GM21576 (cell line): ENCODE measurements around the gene TPST2.

Experiments used
- ATAC-seq: cut with Tn5 transposase; IDR thresholded peaks from one replicate; pipeline ENCODE4 v1.9.1; 2021; ENCODE audit warnings: mild to moderate bottlenecking, moderate library complexity; ENCODE audit not compliant: unreplicated experiment

Gene TPST2

DNA sequence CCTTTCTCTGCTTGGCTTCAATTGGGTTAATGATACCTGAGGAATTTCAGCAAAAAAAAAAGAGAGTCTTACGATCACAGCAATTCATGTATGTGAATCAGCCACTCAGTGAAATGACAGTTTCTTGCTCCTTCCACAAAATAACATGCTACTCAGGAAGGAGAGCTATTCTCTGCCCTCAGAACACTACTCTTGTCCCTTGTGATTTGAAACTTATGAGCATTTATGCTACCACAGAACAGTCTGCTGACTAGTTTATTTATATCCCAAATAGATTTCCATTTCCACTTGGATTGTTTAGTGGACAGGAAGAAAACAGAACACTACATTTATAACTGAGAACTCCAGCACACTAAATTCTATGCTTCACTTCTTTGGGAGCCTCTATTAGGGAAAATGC lies 86.2 kb downstream of the TPST2 start:
- ATAC-seq, result no peak

DNA sequence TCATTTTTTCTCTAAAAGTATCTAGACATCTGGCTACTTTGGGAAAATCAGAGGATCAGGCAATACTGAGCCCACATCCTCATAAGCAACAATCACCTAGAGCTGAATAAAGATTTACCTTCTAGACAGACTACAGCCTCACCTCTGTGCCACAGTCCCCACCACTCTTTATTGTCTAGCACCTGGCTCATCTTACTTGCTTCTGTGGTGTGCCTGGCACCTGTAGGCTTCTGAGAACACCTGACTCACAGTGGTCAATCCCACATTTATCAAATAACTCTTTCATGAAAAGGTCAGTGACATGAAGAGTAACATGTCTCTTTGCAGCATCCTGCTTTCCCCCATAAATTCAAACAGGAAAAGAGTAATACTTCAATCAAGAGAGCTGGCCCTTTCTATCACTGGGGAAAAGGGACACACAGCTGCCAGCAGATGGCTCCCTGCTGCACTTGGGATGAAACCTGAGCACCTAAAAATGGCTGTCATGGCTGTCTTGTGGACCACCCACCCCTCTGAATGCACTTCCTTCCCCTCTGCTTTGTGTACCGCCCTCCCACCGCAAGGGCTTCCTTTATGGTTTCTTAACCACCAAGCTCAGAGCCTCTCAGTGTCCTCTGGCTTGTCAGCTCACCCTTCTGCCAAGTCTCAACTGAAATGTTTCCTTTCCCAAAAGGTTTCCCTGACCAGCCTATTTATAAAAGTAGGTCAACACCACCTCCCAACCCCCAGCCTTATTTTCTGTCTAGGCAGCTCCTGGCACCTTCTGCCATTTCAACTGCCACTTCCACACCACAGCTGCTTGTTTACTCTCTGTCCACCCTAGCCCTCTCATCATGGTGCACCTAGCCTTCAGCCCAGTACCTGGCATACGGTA lies 87.0 kb downstream of the TPST2 start:
- ATAC-seq, result no peak

- no peak for ATAC-seq
These were observed 87.9 kb downstream of the TPST2 start for GRCh38 chr22:26501996-26502395.

DNA sequence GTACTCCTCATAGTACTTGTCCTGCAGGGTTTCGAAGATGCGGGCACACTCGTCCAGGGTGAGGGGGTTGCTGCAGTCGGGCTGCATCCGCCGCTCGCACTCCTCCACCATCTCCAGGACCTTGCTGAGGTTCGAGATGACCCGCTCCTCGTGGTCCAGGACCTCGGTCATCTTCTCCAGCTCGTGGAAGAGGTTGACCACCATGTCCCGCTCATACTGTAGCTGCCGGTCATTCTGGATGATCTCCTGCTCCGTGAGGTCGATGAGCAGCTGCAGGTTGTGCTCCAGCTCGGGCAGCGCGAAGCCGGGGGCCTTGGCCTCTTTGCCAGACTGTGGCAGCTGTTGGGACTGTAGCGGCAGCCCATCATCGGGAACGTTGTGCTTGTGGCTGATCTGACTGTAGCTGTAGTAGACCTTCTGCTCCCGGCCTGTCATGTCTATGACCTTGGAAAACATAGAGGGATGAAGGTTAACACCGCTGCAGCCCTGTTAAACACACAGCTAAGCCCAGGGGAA lies 90.7 kb downstream of the TPST2 start:
- ATAC-seq, result no peak

- no peak for ATAC-seq
These were observed 93.5 kb downstream of the TPST2 start for GRCh38 chr22:26496456-26496855.

GRCh38 chr22:26494506-26494905 lies 95.4 kb downstream of the TPST2 start:
- no peak for ATAC-seq

DNA sequence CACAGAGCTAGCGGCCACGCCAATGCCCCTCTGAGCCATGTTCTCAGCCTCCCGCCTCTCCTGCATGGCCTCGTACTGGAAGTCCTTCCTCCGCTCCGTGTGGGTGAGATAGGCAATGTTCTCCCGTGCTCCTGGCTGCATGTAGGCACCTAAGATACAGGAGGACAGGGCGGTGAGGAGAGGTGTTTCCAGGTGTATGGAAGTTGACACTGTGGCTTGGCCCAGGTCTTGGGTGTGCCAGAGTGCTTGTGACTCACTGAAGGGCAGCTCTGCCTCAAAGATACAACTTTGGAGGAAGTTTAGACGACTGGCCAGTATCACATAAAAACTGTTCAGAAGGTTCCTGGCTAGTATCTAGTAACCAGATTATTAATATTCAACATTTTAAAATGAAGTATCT lies 97.7 kb downstream of the TPST2 start:
- no peak for ATAC-seq

DNA sequence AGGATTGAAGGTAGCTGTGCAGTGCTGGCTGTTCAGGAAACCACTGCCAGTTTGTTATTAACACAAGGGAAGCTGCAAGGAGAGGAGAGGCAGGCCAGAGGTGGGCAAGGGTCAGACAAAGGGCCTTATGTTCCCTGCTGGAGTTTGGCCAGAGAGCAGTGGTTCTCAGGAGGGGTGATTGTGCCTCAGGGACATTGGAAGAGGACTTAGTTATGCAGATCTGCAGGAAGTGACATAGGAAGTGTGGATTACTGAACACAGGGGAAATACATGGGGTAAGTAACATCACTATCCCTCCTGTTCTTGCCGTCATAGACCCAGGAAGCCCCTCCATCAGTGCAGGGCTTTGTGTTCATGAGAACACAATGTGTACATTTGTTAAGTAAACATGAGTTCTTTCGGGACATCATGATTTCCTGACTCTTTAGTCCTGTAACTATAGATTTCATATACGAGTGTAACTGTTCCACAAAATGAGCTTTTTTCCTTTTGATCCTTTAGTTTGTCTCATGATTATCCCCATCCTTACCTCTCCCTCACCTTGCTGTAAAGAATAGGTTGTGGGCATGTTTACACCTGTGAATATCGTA lies 100.4 kb downstream of the TPST2 start:
- no peak for ATAC-seq

- no peak for ATAC-seq
These were observed 101.9 kb downstream of the TPST2 start for GRCh38 chr22:26487996-26488395.

DNA sequence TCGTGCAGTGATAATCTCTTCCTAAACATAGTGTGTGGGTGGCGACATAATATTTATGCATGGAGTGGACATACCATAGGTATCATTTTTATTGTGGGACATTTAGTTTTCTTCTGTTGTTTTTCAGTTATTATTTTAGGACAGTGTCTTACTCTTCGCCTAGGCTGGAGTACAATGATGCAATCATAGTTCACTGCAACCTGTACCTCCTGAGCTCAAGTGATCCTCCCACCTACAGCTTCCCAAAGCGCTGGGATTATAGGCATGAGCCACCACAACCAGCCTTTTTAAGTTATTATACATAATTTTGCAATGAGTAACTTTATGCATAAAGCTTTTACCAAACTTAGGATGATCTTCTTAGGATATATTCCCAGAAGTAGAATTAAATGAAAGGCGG lies 103.5 kb downstream of the TPST2 start:
- ATAC-seq, result no peak

DNA sequence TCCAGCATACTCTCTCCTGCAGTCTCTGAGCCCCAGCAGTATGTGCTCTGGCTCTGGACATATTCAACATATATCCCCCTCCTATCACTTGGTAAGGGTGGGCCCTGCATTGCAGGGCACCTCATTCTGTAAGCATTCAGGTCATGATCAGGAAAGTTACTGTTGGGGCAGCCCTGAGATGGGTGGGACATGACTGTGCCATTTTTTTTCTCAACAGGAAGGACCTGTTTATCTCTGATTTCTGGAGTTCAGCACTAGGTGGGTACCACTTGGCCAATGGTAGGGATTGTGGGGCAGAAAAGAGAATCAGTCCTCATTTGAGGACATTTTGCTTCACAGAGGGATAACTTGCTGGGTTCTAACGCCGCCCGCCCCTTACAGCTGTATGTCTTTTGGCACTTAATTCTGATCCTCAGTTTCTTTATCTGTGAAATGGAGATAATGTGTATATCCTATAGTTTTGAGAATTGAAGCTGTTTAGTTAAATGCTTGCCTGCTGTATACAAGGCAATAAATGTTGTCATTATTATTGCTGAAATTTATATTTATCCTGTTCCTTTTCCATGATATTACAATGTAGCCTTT lies 104.0 kb downstream of the TPST2 start:
- ATAC-seq, result no peak

GRCh38 chr22:26485013-26485412 lies 104.9 kb downstream of the TPST2 start:
- ATAC-seq, result no peak

GRCh38 chr22:26484360-26484706 lies 105.6 kb downstream of the TPST2 start:
- ATAC-seq, result no peak

DNA sequence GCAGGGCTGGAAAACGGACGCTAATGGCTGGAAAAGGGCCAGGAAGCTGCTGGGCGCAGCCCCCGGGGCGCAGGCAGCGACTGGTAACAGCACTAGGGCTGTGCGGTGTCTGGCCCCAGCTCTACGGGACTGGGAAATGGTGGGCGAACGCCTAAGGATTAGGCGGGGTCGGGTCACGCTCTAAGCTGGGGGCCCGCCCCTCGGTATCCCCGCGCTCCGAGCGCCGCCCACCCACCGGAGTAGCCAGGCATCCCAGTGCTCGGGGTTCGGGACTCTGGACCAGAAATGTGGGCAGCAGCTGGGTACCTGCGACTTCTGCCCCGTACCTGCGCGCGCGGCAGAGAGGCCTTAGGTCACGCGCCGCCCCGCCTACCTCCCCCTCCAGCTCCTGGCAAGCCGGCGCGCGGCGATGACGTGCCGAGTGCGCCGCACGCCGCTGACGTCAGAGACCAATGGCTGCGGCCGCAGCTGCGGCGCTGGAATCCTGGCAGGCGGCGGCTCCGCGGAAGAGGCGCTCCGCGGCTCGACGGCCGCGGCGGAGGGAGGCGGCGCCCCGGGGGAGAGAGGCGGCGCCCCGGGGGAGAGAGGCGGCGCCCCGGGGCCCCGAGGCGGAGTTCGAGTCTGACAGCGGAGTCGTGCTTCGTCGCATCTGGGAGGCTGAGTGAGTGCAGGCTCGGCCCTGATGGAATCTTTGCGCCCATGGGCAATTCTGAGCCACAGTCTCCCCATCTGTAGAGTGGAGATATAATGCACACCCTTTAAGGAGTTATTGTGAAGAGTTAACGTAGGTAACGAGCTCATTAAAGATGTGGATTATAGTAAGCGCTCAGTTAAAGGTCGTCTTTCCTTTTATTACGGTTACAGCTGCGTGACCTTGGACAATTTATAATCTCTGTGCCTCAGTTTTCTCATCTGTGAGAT lies 106.2 kb downstream of the TPST2 start, which contains the start of the genes HPS4 and SRRD:
TSS of gene HPS4 (minus strand) at position 345 of the 921 bp plus-strand sequence. CDS start 2,021 bp downstream, outside the sequence.
TSS of gene SRRD (plus strand) at position 439 of the 921 bp plus-strand sequence. CDS start at position 453, 14 bp downstream.
- peak; percentile 52 for ATAC-seq

- ATAC-seq, result no peak
These were observed 106.9 kb downstream of the TPST2 start for GRCh38 chr22:26483043-26483438.

- no peak for ATAC-seq
These were observed 107.8 kb downstream of the TPST2 start for GRCh38 chr22:26482161-26482560.

DNA sequence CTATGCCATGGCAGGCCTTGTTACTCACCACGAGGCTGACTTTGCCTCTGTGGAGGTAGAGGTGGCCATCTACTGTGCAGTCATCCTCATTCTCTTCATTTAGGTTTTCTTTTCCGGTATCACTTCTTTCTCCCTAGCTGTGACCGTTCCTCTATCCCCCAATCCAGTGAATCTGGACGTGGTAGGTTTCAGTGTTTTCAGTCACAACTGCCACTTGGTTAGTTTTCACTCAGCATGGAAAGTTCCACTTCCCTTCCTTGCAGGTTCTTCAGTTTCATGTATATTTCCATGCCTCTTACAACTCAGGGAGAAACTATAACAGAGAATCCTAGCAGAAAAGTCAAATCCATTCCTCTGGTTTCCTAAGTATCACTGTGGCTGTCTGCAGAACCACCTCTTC lies 108.2 kb downstream of the TPST2 start:
- no peak for ATAC-seq

- no peak for ATAC-seq
These were observed 108.7 kb downstream of the TPST2 start for GRCh38 chr22:26481112-26481693.

- ATAC-seq, result no peak
These were observed 109.4 kb downstream of the TPST2 start for GRCh38 chr22:26480611-26480932.

- no peak for ATAC-seq
These were observed 109.9 kb downstream of the TPST2 start for GRCh38 chr22:26479792-26480610.
